ENCODE data around the gene MRPS27. TPM values are rescaled to one million over a fixed set of nuclear protein-coding genes. Genes with fewer than 3 reads are reported as not detected.

The MRPS27 gene
- total RNA-seq, 2 donors from 2014 or later = 42.9 to 58.8 TPM

DNA sequence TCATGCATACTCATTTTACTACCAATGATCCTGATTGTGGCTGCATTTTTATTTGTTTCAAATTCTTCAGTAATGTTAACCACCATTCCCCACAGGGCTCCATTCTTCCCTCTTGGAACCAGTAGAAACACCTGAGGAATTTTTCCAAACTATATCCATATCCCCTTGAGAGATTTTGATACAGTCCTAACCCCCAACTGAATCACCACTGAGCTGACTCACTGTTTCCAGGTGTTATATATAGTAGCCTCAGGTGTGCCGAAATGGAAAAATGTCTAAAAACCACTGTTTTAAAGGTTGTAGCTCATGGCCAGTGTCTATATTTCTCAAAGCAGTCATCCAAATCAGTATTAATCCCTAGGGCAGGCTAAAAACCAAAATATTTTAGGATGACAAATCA lies 85.2 kb downstream of the MRPS27 start:
- H3K4me1 ChIP-seq (ENCODE audit: control insufficient read depth in 1 of 2, low read depth in 2 of 2) = peaks cover 19 to 38% of the 10 kb centered on the region in 2 donors
- TF ChIP-seq CTCF (IDR thresholded peaks at IDR 0.05) = no peak
- DNase-seq (ENCODE audit: low spot score) = no peak
- H3K4me3 ChIP-seq = no peak overlapping the region
- H3K27ac ChIP-seq = peak overlapping the region; percentile 26 to 50
- no peaks in the 10 kb centered on the region for H3K27me3 ChIP-seq (replicated peaks; ENCODE audit: insufficient read depth)
- no peak for ATAC-seq (ENCODE audit: insufficient number of reproducible peaks, low FRiP score, low read depth)
- H3K9me3 ChIP-seq = no peaks in the 10 kb centered on the region
- no peaks in the 10 kb centered on the region for H3K36me3 ChIP-seq

- H3K27ac ChIP-seq = peak overlapping the region; percentile 26 to 50
- DNase-seq (ENCODE audit: low spot score) (no peak), ATAC-seq (ENCODE audit: insufficient number of reproducible peaks, low FRiP score, low read depth) (peak; percentile 81)
- peaks cover 19 to 38% of the 10 kb centered on the region in 2 donors for H3K4me1 ChIP-seq (ENCODE audit: control insufficient read depth in 1 of 2, low read depth in 2 of 2)
- no peaks in the 10 kb centered on the region for H3K9me3 ChIP-seq
- H3K4me3 ChIP-seq = no peak overlapping the region
- no peaks in the 10 kb centered on the region for H3K27me3 ChIP-seq (replicated peaks; ENCODE audit: insufficient read depth)
- no peak for TF ChIP-seq CTCF (IDR thresholded peaks at IDR 0.05)
- no peaks in the 10 kb centered on the region for H3K36me3 ChIP-seq
Measured at GRCh38 chr5:72234265-72234700, 85.8 kb downstream of the MRPS27 start.

- ATAC-seq (ENCODE audit: insufficient number of reproducible peaks, low FRiP score, low read depth) (no peak), DNase-seq (ENCODE audit: low spot score) (no peak)
Measured at GRCh38 chr5:72233835-72234234, 86.2 kb downstream of the MRPS27 start.

DNA sequence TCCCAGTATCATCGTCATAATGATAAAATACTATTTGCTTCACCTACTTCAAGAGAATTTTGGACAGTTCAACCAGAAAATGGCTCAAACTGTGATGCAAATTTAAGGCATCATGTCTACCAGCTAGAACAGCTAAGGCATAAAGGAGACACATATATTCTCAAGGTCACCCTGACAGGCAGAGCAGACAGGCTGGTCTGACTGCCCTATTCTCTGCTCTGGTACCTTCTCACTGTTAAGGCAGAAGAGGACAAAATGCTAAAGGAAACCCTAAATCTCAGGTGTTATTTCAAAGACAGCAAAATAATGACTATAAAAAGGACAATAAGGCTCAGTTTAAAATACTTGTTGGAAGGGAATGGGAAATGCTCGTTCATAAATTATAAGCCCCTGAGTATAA lies 87.2 kb downstream of the MRPS27 start:
- Histone ChIP-seq H3K4me1 (ENCODE audit: control insufficient read depth in 1 of 2, low read depth in 2 of 2) (peaks cover 19 to 38% of the 10 kb centered on the region in 2 donors), H3K36me3 (no peaks in the 10 kb centered on the region), H3K27me3 (replicated peaks; ENCODE audit: insufficient read depth) (no peaks in the 10 kb centered on the region), H3K27ac (peak overlapping the region in 1 of 2 donors; percentile 7), H3K9me3 (no peaks in the 10 kb centered on the region), H3K4me3 (no peak overlapping the region)
- no peak for ATAC-seq (ENCODE audit: insufficient number of reproducible peaks, low FRiP score, low read depth)
- TF ChIP-seq CTCF (IDR thresholded peaks at IDR 0.05) = no peak
- DNase-seq (ENCODE audit: low spot score) = no peak

More at GRCh38 chr5:72233835-72234234, 86.2 kb downstream of the MRPS27 start:
- peak overlapping the region; percentile 26 to 50 for H3K27ac ChIP-seq
- no peaks in the 10 kb centered on the region for H3K27me3 ChIP-seq (replicated peaks; ENCODE audit: insufficient read depth)
- H3K36me3 ChIP-seq = no peaks in the 10 kb centered on the region
- no peak for TF ChIP-seq CTCF (IDR thresholded peaks at IDR 0.05)
- H3K4me1 ChIP-seq (ENCODE audit: control insufficient read depth in 1 of 2, low read depth in 2 of 2) = peaks cover 19 to 38% of the 10 kb centered on the region in 2 donors
- H3K9me3 ChIP-seq = no peaks in the 10 kb centered on the region
- no peak overlapping the region for H3K4me3 ChIP-seq

DNA sequence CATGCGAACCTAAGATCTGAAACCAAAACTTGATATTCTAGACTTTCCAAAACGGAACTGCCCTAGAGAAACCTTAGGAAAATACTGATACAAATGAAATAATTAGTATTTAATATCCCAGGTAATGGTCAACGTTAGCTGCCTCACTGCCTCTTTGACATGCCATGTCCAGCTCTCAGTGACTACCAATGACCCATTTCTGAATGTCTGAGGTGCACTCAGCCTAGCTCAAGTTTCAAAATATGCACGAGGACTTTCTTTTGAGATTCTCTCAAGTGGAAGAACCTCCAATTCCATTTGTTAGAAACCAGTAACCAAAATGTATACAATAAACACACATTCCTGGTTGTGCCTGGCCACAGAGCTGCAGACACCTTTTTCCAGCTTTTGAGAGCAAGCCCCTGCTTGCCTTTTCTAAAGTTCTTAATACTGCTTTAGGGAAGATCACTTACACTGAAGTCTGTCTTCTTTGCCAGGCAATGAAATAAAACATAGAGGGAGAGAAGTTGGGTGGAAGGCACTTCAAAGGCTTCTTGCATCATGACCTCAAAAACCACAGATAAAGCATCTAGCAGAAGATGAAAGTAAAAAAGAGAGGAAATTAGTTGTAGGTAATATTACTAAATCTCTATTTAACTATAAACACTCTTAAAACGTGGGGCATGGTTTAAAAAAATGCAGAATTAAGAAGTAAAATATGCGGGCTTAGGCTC lies 87.9 kb downstream of the MRPS27 start:
- no peak for TF ChIP-seq CTCF (IDR thresholded peaks at IDR 0.05)
- Histone ChIP-seq H3K36me3 (no peaks in the 10 kb centered on the region), H3K4me3 (no peak overlapping the region), H3K4me1 (ENCODE audit: control insufficient read depth in 1 of 2, low read depth in 2 of 2) (peaks cover 19 to 38% of the 10 kb centered on the region in 2 donors), H3K27ac (peak overlapping the region in 1 of 2 donors; percentile 7), H3K27me3 (replicated peaks; ENCODE audit: insufficient read depth) (no peaks in the 10 kb centered on the region), H3K9me3 (no peaks in the 10 kb centered on the region)
- ATAC-seq (ENCODE audit: insufficient number of reproducible peaks, low FRiP score, low read depth) (no peak), DNase-seq (ENCODE audit: low spot score) (no peak)
